Sigmoid colon (tissue), 4 donors: ENCODE results near the gene AUTS2.

Experiments
- EP300 ChIP-seq, 4 donors: sonication (generic); formaldehyde crosslinking; IDR thresholded peaks; one replicate each; pipeline ENCODE4 v1.6.1; 2017; ENCODE audit warnings: antibody characterized with exemption in 4 of 4
- POLR2A ChIP-seq, 2 donors: fragments of 450-650 bp; IDR thresholded peaks; one replicate each; pipeline ENCODE4 v1.6.1; 2016; ENCODE audit warnings: antibody characterized with exemption in 2 of 2, mild to moderate bottlenecking in 2 of 2, moderate library complexity in 2 of 2
- POLR2AphosphoS5 ChIP-seq, 4 donors: sonication (generic); formaldehyde crosslinking; IDR thresholded peaks; one replicate each; pipeline ENCODE4 v1.6.1; 2017; ENCODE audit warnings: antibody characterized with exemption in 4 of 4
- TF ChIP-seq, protein P1 (sequence below), 4 experiments: fragments of 450-650 bp in 3 of 4; fragments of 200-600 bp in 1 of 4; IDR thresholded peaks; one replicate each; pipeline ENCODE4 v1.5.1; 2016 to 2019; ENCODE audit warnings: antibody characterized with exemption in 4 of 4, mild to moderate bottlenecking in 3 of 4, moderate library complexity in 2 of 4

GRCh38 chr7:70356085-70356786 is 758.0 kb downstream of the AUTS2 start:
- TF ChIP-seq, protein P1, sequence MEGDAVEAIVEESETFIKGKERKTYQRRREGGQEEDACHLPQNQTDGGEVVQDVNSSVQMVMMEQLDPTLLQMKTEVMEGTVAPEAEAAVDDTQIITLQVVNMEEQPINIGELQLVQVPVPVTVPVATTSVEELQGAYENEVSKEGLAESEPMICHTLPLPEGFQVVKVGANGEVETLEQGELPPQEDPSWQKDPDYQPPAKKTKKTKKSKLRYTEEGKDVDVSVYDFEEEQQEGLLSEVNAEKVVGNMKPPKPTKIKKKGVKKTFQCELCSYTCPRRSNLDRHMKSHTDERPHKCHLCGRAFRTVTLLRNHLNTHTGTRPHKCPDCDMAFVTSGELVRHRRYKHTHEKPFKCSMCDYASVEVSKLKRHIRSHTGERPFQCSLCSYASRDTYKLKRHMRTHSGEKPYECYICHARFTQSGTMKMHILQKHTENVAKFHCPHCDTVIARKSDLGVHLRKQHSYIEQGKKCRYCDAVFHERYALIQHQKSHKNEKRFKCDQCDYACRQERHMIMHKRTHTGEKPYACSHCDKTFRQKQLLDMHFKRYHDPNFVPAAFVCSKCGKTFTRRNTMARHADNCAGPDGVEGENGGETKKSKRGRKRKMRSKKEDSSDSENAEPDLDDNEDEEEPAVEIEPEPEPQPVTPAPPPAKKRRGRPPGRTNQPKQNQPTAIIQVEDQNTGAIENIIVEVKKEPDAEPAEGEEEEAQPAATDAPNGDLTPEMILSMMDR (IDR thresholded peaks at IDR 0.05), result no peak
- TF ChIP-seq EP300 (IDR thresholded peaks at IDR 0.05) (no peak), POLR2A (IDR thresholded peaks at IDR 0.05) (no peak), POLR2AphosphoS5 (IDR thresholded peaks at IDR 0.05) (no peak)
